Neural progenitor cell (in vitro differentiated cells): ENCODE results near the gene CEACAM5. TPM values are rescaled to one million over a fixed set of nuclear protein-coding genes. Genes with fewer than 3 reads are reported as not detected.
"Not testable (repeated sequence)": the region's sequence is repeated elsewhere in the genome, so short reads cannot be mapped to it uniquely, and the experiment has no call there.

ENCODE experiments used
- DNase-seq: peaks from one replicate; pipeline ENCODE4 v3.0.0-alpha.2; 2016; ENCODE audit warnings: low spot score
- H2AFZ ChIP-seq: fragments of 200-600 bp; sonication (generic); replicated peaks from 2 replicates; pipeline ENCODE4 v1.6.1; 2016; ENCODE audit warnings: antibody characterized with exemption
- H3F3A ChIP-seq: fragments of 200-600 bp; sonication (generic); 2 replicates; pipeline ENCODE4 v1.6.1; 2016; ENCODE audit warnings: antibody characterized with exemption, low read depth
- H3K27ac ChIP-seq: fragments of 200-600 bp; sonication (generic); 2 replicates; pipeline ENCODE4 v1.5.1; 2016; ENCODE audit warnings: mild to moderate bottlenecking
- H3K27me3 ChIP-seq: fragments of 200-600 bp; sonication (generic); 2 replicates; pipeline ENCODE4 v1.6.1; 2016; ENCODE audit warnings: mild to moderate bottlenecking, moderate library complexity
- H3K36me3 ChIP-seq: fragments of 200-600 bp; sonication (generic); 2 replicates; pipeline ENCODE4 v1.5.1; 2016
- H3K4me1 ChIP-seq: fragments of 200-600 bp; sonication (generic); 2 replicates; pipeline ENCODE4 v1.6.1; 2016; ENCODE audit warnings: mixed run types
- H3K4me2 ChIP-seq: fragments of 200-600 bp; sonication (generic); 2 replicates; pipeline ENCODE4 v1.6.1; 2016
- H3K4me3 ChIP-seq: fragments of 200-600 bp; sonication (generic); 2 replicates; pipeline ENCODE4 v1.5.1; 2016
- H3K79me2 ChIP-seq: fragments of 200-600 bp; sonication (generic); 2 replicates; pipeline ENCODE4 v1.6.1; 2016; ENCODE audit warnings: low read depth
- H3K9ac ChIP-seq: fragments of 200-600 bp; sonication (generic); 2 replicates; pipeline ENCODE4 v1.6.1; 2016
- H3K9me3 ChIP-seq: fragments of 200-600 bp; sonication (generic); 2 replicates; pipeline ENCODE4 v1.5.1; 2016; ENCODE audit warnings: low read depth
- H4K20me1 ChIP-seq: fragments of 200-600 bp; sonication (generic); 2 replicates; pipeline ENCODE4 v1.6.1; 2016; ENCODE audit warnings: low read depth
- H3K27ac Mint-ChIP-seq: 3 replicates; pipeline ENCODE4 v1.8.0; 2021; ENCODE audit warnings: mixed read lengths
- H3K27me3 Mint-ChIP-seq: 2 replicates; pipeline ENCODE4 v1.8.0; 2022; ENCODE audit warnings: low read depth, mild to moderate bottlenecking, inconsistent platforms, moderate library complexity, mixed read lengths; ENCODE audit not compliant: insufficient read depth
- H3K36me3 Mint-ChIP-seq: 3 replicates; pipeline ENCODE4 v1.8.0; 2021; ENCODE audit warnings: mixed read lengths
- H3K4me1 Mint-ChIP-seq: 3 replicates; pipeline ENCODE4 v1.8.0; 2021; ENCODE audit warnings: mixed read lengths
- H3K4me3 Mint-ChIP-seq: 3 replicates; pipeline ENCODE4 v1.8.0; 2021; ENCODE audit warnings: mild to moderate bottlenecking, moderate library complexity, mixed read lengths
- H3K9me3 Mint-ChIP-seq: 3 replicates; pipeline ENCODE4 v1.8.0; 2020; ENCODE audit warnings: mixed read lengths
- EZH2 ChIP-seq: fragments of 200-600 bp; sonication (generic); IDR thresholded peaks from 2 replicates; pipeline ENCODE4 v1.6.1; 2017; ENCODE audit warnings: antibody characterized with exemption, mild to moderate bottlenecking, moderate library complexity
- EZH2phosphoT487 ChIP-seq: fragments of 200-600 bp; sonication (generic); IDR thresholded peaks from 2 replicates; pipeline ENCODE4 v1.6.1; 2017; ENCODE audit warnings: antibody characterized with exemption
- total RNA-seq: library from RNA; depleted of rRNA; stranded (reverse); fragments of >200 nt; gene quantifications from 2 replicates; pipeline ENCODE4 v1.2.3, GENCODE V29; 2015; ENCODE audit warnings: low replicate concordance
- TF ChIP-seq, protein P1 (sequence below): fragments of 200-600 bp; sonication (generic); IDR thresholded peaks from 2 replicates; pipeline ENCODE4 v1.5.1; 2017; ENCODE audit warnings: antibody characterized with exemption, mild to moderate bottlenecking

The CEACAM5 gene
- total RNA-seq, 1 donor from 2014 or later: not detected

DNA sequence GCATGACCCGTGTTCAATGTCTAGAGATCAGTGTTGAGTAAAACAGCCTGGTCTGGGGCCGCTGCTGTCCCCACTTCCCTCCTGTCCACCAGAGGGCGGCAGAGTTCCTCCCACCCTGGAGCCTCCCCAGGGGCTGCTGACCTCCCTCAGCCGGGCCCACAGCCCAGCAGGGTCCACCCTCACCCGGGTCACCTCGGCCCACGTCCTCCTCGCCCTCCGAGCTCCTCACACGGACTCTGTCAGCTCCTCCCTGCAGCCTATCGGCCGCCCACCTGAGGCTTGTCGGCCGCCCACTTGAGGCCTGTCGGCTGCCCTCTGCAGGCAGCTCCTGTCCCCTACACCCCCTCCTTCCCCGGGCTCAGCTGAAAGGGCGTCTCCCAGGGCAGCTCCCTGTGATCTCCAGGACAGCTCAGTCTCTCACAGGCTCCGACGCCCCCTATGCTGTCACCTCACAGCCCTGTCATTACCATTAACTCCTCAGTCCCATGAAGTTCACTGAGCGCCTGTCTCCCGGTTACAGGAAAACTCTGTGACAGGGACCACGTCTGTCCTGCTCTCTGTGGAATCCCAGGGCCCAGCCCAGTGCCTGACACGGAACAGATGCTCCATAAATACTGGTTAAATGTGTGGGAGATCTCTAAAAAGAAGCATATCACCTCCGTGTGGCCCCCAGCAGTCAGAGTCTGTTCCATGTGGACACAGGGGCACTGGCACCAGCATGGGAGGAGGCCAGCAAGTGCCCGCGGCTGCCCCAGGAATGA is 1.5 kb upstream of the CEACAM5 start:
- H2AFZ ChIP-seq: no peak overlapping the region
- H3K27me3 ChIP-seq: no peaks in the 10 kb centered on the region
- no peak overlapping the region for H3K9ac ChIP-seq
- H3F3A ChIP-seq: no peaks in the 10 kb centered on the region
- H3K4me1 ChIP-seq: no peaks in the 10 kb centered on the region
- peaks cover 15% of the 10 kb centered on the region for H3K27me3 Mint-ChIP-seq
- no peaks in the 10 kb centered on the region for H3K36me3 ChIP-seq
- H3K27ac Mint-ChIP-seq: no peak overlapping the region
- no peaks in the 10 kb centered on the region for H4K20me1 ChIP-seq
- TF ChIP-seq, protein P1, sequence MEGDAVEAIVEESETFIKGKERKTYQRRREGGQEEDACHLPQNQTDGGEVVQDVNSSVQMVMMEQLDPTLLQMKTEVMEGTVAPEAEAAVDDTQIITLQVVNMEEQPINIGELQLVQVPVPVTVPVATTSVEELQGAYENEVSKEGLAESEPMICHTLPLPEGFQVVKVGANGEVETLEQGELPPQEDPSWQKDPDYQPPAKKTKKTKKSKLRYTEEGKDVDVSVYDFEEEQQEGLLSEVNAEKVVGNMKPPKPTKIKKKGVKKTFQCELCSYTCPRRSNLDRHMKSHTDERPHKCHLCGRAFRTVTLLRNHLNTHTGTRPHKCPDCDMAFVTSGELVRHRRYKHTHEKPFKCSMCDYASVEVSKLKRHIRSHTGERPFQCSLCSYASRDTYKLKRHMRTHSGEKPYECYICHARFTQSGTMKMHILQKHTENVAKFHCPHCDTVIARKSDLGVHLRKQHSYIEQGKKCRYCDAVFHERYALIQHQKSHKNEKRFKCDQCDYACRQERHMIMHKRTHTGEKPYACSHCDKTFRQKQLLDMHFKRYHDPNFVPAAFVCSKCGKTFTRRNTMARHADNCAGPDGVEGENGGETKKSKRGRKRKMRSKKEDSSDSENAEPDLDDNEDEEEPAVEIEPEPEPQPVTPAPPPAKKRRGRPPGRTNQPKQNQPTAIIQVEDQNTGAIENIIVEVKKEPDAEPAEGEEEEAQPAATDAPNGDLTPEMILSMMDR: peak; percentile 38
- no peak for TF ChIP-seq EZH2
- no peaks in the 10 kb centered on the region for H3K9me3 ChIP-seq
- no peak overlapping the region for H3K4me2 ChIP-seq
- no peak overlapping the region for H3K27ac ChIP-seq
- DNase-seq: peak; percentile 12
- no peaks in the 10 kb centered on the region for H3K79me2 ChIP-seq
- H3K4me3 ChIP-seq: no peak overlapping the region
- no peaks in the 10 kb centered on the region for H3K4me1 Mint-ChIP-seq
- H3K36me3 Mint-ChIP-seq: no peaks in the 10 kb centered on the region
- H3K9me3 Mint-ChIP-seq: peaks cover 3% of the 10 kb centered on the region
- H3K4me3 Mint-ChIP-seq: no peak overlapping the region

DNA sequence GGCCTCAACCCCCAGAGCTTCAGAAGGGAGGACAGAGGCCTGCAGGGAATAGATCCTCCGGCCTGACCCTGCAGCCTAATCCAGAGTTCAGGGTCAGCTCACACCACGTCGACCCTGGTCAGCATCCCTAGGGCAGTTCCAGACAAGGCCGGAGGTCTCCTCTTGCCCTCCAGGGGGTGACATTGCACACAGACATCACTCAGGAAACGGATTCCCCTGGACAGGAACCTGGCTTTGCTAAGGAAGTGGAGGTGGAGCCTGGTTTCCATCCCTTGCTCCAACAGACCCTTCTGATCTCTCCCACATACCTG is 969 bp upstream of the CEACAM5 start:
- no peaks in the 10 kb centered on the region for H3K4me1 Mint-ChIP-seq
- H3K9me3 Mint-ChIP-seq: peaks cover 3% of the 10 kb centered on the region
- H3K4me3 ChIP-seq: no peak overlapping the region

DNA sequence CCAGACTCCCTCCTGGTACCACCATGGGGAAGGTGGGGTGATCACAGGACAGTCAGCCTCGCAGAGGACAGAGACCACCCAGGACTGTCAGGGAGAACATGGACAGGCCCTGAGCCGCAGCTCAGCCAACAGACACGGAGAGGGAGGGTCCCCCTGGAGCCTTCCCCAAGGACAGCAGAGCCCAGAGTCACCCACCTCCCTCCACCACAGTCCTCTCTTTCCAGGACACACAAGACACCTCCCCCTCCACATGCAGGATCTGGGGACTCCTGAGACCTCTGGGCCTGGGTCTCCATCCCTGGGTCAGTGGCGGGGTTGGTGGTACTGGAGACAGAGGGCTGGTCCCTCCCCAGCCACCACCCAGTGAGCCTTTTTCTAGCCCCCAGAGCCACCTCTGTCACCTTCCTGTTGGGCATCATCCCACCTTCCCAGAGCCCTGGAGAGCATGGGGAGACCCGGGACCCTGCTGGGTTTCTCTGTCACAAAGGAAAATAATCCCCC is 505 bp upstream of the CEACAM5 start:
- H3K27ac ChIP-seq: no peak overlapping the region
- H3K4me1 ChIP-seq: no peaks in the 10 kb centered on the region
- no peaks in the 10 kb centered on the region for H3K79me2 ChIP-seq
- H2AFZ ChIP-seq: no peak overlapping the region
- Mint-ChIP-seq H3K4me1 (no peaks in the 10 kb centered on the region), H3K27ac (no peak overlapping the region), H3K27me3 (peaks cover 15% of the 10 kb centered on the region), H3K4me3 (no peak overlapping the region), H3K9me3 (peaks cover 3% of the 10 kb centered on the region), H3K36me3 (no peaks in the 10 kb centered on the region)
- H3K9ac ChIP-seq: no peak overlapping the region
- H3K9me3 ChIP-seq: peaks cover 3% of the 10 kb centered on the region
- no peak overlapping the region for H3K4me2 ChIP-seq
- H3K36me3 ChIP-seq: no peaks in the 10 kb centered on the region
- no peaks in the 10 kb centered on the region for H3K27me3 ChIP-seq
- DNase-seq: no peak
- no peak for TF ChIP-seq EZH2phosphoT487
- TF ChIP-seq, protein P1: no peak
- no peak for TF ChIP-seq EZH2
- H3F3A ChIP-seq: no peaks in the 10 kb centered on the region
- H3K4me3 ChIP-seq: no peak overlapping the region
- H4K20me1 ChIP-seq: no peaks in the 10 kb centered on the region

More for the DNA sequence above, 969 bp upstream of the CEACAM5 start:
- no peak for DNase-seq
- Histone ChIP-seq H4K20me1 (no peaks in the 10 kb centered on the region), H3K36me3 (no peaks in the 10 kb centered on the region), H3K4me1 (no peaks in the 10 kb centered on the region), H3K4me2 (no peak overlapping the region), H3K79me2 (no peaks in the 10 kb centered on the region), H3F3A (no peaks in the 10 kb centered on the region), H2AFZ (no peak overlapping the region), H3K9me3 (peaks cover under 1% of the 10 kb centered on the region), H3K27me3 (no peaks in the 10 kb centered on the region), H3K9ac (no peak overlapping the region), H3K27ac (no peak overlapping the region)
- TF ChIP-seq, protein P1: no peak
- TF ChIP-seq EZH2phosphoT487 (no peak), EZH2 (no peak)
- Mint-ChIP-seq H3K4me3 (no peak overlapping the region), H3K27ac (no peak overlapping the region), H3K27me3 (peaks cover 15% of the 10 kb centered on the region), H3K36me3 (no peaks in the 10 kb centered on the region)

DNA sequence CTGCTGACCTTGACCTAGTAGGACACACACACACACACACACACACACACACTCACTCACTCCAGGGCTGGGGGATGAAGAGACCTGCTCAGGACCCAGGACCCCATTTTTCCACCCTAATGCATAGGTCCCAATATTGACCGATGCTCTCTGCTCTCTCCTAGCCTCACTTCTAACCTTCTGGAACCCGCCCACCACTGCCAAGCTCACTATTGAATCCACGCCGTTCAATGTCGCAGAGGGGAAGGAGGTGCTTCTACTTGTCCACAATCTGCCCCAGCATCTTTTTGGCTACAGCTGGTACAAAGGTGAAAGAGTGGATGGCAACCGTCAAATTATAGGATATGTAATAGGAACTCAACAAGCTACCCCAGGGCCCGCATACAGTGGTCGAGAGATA is 1.1 kb downstream of the CEACAM5 start:
- H2AFZ ChIP-seq, H3K36me3 Mint-ChIP-seq, H4K20me1 ChIP-seq, H3K27me3 ChIP-seq, H3K36me3 ChIP-seq, H3K9ac ChIP-seq, H3K4me2 ChIP-seq, H3K27ac ChIP-seq, H3K79me2 ChIP-seq, H3K4me1 ChIP-seq, H3K9me3 Mint-ChIP-seq, H3K4me3 Mint-ChIP-seq, H3K9me3 ChIP-seq, DNase-seq, H3F3A ChIP-seq, H3K27ac Mint-ChIP-seq, H3K4me3 ChIP-seq, H3K4me1 Mint-ChIP-seq: not testable (repeated sequence)
- peaks cover 19% of the 10 kb centered on the region for H3K27me3 Mint-ChIP-seq
